SK-N-SH treated with all-trans-retinoic acid at 6 μM for 48 hours (cell line): Measurements from ENCODE around the gene BEND5.

Source experiments
- CREB5 ChIP-seq: fragments of 250-450 bp; sonication (Bioruptor Pico); IDR thresholded peaks from 2 replicates; pipeline ENCODE4 v1.5.1; 2020; ENCODE audit warnings: low read depth, mild to moderate bottlenecking, moderate library complexity
- CSRNP3 ChIP-seq: fragments of 250-450 bp; sonication (Bioruptor Pico); IDR thresholded peaks from 2 replicates; pipeline ENCODE4 v1.5.1; 2021; ENCODE audit warnings: mild to moderate bottlenecking, moderate library complexity
- ESRRG ChIP-seq: fragments of 250-450 bp; sonication (Bioruptor Pico); IDR thresholded peaks from 2 replicates; pipeline ENCODE4 v1.6.1; 2021; ENCODE audit warnings: mild to moderate bottlenecking
- ISL1 ChIP-seq: fragments of 250-450 bp; sonication (Bioruptor Pico); IDR thresholded peaks from 2 replicates; pipeline ENCODE4 v2.1.2; 2022; ENCODE audit warnings: mild to moderate bottlenecking, moderate library complexity
- OSR1 ChIP-seq: fragments of 250-450 bp; sonication (Bioruptor Pico); IDR thresholded peaks from 2 replicates; pipeline ENCODE4 v1.8.0; 2022; ENCODE audit warnings: moderate library complexity, mild to moderate bottlenecking, inconsistent platforms
- PATZ1 ChIP-seq: fragments of 250-450 bp; sonication (Bioruptor Pico); IDR thresholded peaks from 2 replicates; pipeline ENCODE4 v1.8.0; 2020; ENCODE audit warnings: mild to moderate bottlenecking, moderate library complexity, borderline replicate concordance
- POU6F1 ChIP-seq: fragments of 250-450 bp; sonication (Bioruptor Pico); IDR thresholded peaks from 2 replicates; pipeline ENCODE4 v1.8.0; 2021; ENCODE audit warnings: low read depth, mild to moderate bottlenecking, moderate library complexity, borderline replicate concordance
- RARB ChIP-seq: fragments of 250-450 bp; sonication (Bioruptor Pico); IDR thresholded peaks from 2 replicates; pipeline ENCODE4 v1.8.0; 2021; ENCODE audit warnings: mild to moderate bottlenecking, moderate library complexity
- TOX ChIP-seq: fragments of 250-450 bp; sonication (Bioruptor Pico); IDR thresholded peaks from 2 replicates; pipeline ENCODE4 v1.8.0; 2021; ENCODE audit warnings: mild to moderate bottlenecking, moderate library complexity, borderline replicate concordance
- ZC3H10 ChIP-seq: fragments of 250-450 bp; sonication (Bioruptor Pico); IDR thresholded peaks from 2 replicates; pipeline ENCODE4 v1.5.1; 2021; ENCODE audit warnings: mild to moderate bottlenecking, moderate library complexity
- ZFP3 ChIP-seq: fragments of 250-450 bp; sonication (Bioruptor Pico); IDR thresholded peaks from 2 replicates; pipeline ENCODE4 v1.5.0; 2020; ENCODE audit warnings: mild to moderate bottlenecking, moderate library complexity
- ZFP30 ChIP-seq: fragments of 450-650 bp; formaldehyde crosslinking; IDR thresholded peaks from 2 replicates; pipeline ENCODE4 v1.5.0; 2022; ENCODE audit warnings: mild to moderate bottlenecking, moderate library complexity
- ZNF565 ChIP-seq: fragments of 450-650 bp; formaldehyde crosslinking; conservative IDR thresholded peaks from 2 replicates; pipeline ENCODE4 v1.5.0; 2020; ENCODE audit warnings: low read depth, mild to moderate bottlenecking, moderate library complexity
- ZNF70 ChIP-seq: fragments of 450-650 bp; formaldehyde crosslinking; IDR thresholded peaks from 2 replicates; pipeline ENCODE4 v1.5.0; 2020; ENCODE audit warnings: mild to moderate bottlenecking, moderate library complexity

GRCh38 chr1:48728584-48728983 is 48.1 kb downstream of the BEND5 start:
- TF ChIP-seq CREB5 (CRISPR knock-in tag) = no peak
- no peak for TF ChIP-seq RARB (CRISPR knock-in tag)
- no peak for TF ChIP-seq ZC3H10 (CRISPR knock-in tag)
- TF ChIP-seq PATZ1 (CRISPR knock-in tag) = no peak
- TF ChIP-seq ZFP30 (CRISPR knock-in tag) = no peak
- TF ChIP-seq ZNF565 (CRISPR knock-in tag) = no peak
- no peak for TF ChIP-seq ZFP3
- TF ChIP-seq POU6F1 (CRISPR knock-in tag) = no peak
- TF ChIP-seq ESRRG (CRISPR knock-in tag) = no peak
- TF ChIP-seq TOX (CRISPR knock-in tag) = no peak
- TF ChIP-seq OSR1 (CRISPR knock-in tag) = no peak
- no peak for TF ChIP-seq CSRNP3 (CRISPR knock-in tag)
- TF ChIP-seq ZNF70 (CRISPR knock-in tag) = no peak
- no peak for TF ChIP-seq ISL1
